DND-41 (cell line): ENCODE data around the gene EREG.

Source experiments
- EZH2 ChIP-seq: IDR thresholded peaks from 3 replicates; pipeline ENCODE4 v1.6.1; 2012; ENCODE audit warnings: borderline replicate concordance, low read depth, mild to moderate bottlenecking, moderate library complexity, low read length, inconsistent platforms; ENCODE audit not compliant: severe bottlenecking
- TF ChIP-seq, protein P1 (sequence below): IDR thresholded peaks from 2 replicates; pipeline ENCODE4 v1.5.1; 2012; ENCODE audit warnings: borderline replicate concordance, low read length, moderate library complexity, mild to moderate bottlenecking; ENCODE audit not compliant: poor library complexity, severe bottlenecking; ENCODE audit errors: extremely low read depth

DNA sequence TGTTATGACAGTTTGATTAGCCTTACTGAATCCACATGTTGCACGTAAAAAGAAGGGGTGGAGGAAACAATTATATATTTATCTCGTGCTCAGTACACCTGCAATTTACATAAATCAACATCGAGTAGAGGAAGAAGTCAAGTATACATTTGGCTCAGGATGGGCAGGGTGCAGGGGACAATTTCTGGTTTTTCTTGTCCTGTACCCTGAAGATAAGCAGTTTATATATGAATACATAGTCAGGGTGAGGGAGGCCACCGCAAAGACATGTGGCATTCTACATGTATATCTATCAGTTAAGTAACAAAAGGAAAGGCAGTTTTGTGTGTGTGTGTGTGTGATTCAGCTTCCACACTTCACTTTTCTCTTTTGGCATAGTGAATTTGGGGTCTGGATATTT lies 11.1 kb upstream of the EREG start:
- TF ChIP-seq, protein P1, sequence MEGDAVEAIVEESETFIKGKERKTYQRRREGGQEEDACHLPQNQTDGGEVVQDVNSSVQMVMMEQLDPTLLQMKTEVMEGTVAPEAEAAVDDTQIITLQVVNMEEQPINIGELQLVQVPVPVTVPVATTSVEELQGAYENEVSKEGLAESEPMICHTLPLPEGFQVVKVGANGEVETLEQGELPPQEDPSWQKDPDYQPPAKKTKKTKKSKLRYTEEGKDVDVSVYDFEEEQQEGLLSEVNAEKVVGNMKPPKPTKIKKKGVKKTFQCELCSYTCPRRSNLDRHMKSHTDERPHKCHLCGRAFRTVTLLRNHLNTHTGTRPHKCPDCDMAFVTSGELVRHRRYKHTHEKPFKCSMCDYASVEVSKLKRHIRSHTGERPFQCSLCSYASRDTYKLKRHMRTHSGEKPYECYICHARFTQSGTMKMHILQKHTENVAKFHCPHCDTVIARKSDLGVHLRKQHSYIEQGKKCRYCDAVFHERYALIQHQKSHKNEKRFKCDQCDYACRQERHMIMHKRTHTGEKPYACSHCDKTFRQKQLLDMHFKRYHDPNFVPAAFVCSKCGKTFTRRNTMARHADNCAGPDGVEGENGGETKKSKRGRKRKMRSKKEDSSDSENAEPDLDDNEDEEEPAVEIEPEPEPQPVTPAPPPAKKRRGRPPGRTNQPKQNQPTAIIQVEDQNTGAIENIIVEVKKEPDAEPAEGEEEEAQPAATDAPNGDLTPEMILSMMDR, result no peak
- no peak for TF ChIP-seq EZH2
